C4-2B (cell line): ENCODE measurements around the gene ETNK2.

Source experiments
- CTCF ChIP-seq: fragments of 450-650 bp; conservative IDR thresholded peaks from 2 replicates; pipeline ENCODE4 v1.5.1; 2017; ENCODE audit warnings: mild to moderate bottlenecking
- ZFX ChIP-seq: fragments of 450-650 bp; IDR thresholded peaks from 2 replicates; pipeline ENCODE4 v1.6.1; 2017

DNA sequence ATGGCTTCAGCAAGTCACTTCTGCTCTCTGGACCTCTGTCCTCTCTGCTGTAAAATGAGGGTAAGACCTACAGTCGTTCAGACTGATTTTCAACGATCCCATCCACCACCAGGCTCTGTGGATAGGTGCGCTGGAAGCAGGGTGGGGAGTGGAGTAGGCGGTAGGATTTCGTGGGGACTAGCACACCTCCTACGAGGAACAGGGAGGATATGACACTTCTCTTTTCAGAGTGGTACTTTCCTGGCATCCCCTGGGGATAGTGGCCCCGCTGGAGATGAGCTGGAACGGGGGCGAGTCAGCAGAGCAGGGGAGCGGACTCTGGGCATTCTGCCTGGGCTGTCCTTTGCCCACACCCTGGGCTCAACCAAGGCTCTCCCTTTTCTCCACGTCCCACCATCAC lies 17.7 kb downstream of the ETNK2 start:
- no peak for TF ChIP-seq CTCF
- TF ChIP-seq ZFX: no peak
